Loucy (cell line): ENCODE data around the gene CHURC1.
A peak's percentile ranks its signal among the peaks of the same experiment; 100 is the strongest.

Experiments
- H2AFZ ChIP-seq: fragments of 200-600 bp; sonication (generic); 2 replicates; pipeline ENCODE4 v1.6.0; 2016; ENCODE audit warnings: antibody characterized with exemption, mild to moderate bottlenecking, low read length, moderate library complexity
- H3F3A ChIP-seq: fragments of 200-600 bp; 2 replicates; pipeline ENCODE4 v1.6.0; 2016; ENCODE audit warnings: antibody characterized with exemption, low read depth, mild to moderate bottlenecking
- H3K27me3 ChIP-seq: fragments of 200-600 bp; sonication (generic); 2 replicates; pipeline ENCODE4 v1.6.1; 2014; ENCODE audit warnings: low read length, mild to moderate bottlenecking; ENCODE audit not compliant: insufficient read depth, poor library complexity, severe bottlenecking
- H3K36me3 ChIP-seq: fragments of 200-600 bp; sonication (generic); 2 replicates; pipeline ENCODE4 v1.6.1; 2016; ENCODE audit warnings: low read length; ENCODE audit not compliant: insufficient read depth
- H3K4me1 ChIP-seq: fragments of 200-600 bp; sonication (generic); 2 replicates; pipeline ENCODE4 v1.5.1; 2014; ENCODE audit warnings: low read length, mild to moderate bottlenecking; ENCODE audit not compliant: insufficient read depth, poor library complexity, severe bottlenecking
- H3K4me2 ChIP-seq: fragments of 200-600 bp; sonication (generic); 2 replicates; pipeline ENCODE4 v1.6.0; 2014; ENCODE audit warnings: antibody characterized with exemption, low read length, low read depth, mild to moderate bottlenecking; ENCODE audit not compliant: poor library complexity, severe bottlenecking
- H3K4me3 ChIP-seq: fragments of 200-600 bp; sonication (generic); 2 replicates; pipeline ENCODE4 v1.5.1; 2014; ENCODE audit warnings: low read length, mild to moderate bottlenecking, mixed read lengths; ENCODE audit not compliant: poor library complexity, severe bottlenecking
- H3K79me2 ChIP-seq: fragments of 200-600 bp; sonication (generic); 2 replicates; pipeline ENCODE4 v1.6.1; 2014; ENCODE audit warnings: low read length; ENCODE audit not compliant: insufficient read depth
- H3K9ac ChIP-seq: fragments of 200-600 bp; sonication (generic); 2 replicates; pipeline ENCODE4 v1.6.0; 2014; ENCODE audit warnings: mild to moderate bottlenecking, low read depth, low read length, moderate library complexity; ENCODE audit not compliant: poor library complexity, severe bottlenecking
- H3K9me2 ChIP-seq: fragments of 200-600 bp; sonication (generic); replicated peaks from 2 replicates; pipeline ENCODE4 v1.6.1; 2016; ENCODE audit warnings: low read depth, low read length, mixed read lengths
- H3K9me3 ChIP-seq: fragments of 200-600 bp; sonication (generic); 2 replicates; pipeline ENCODE4 v1.6.1; 2014; ENCODE audit warnings: mild to moderate bottlenecking, antibody characterized with exemption, low read length, low read depth; ENCODE audit not compliant: insufficient read depth
- H4K20me1 ChIP-seq: fragments of 200-600 bp; sonication (generic); 2 replicates; pipeline ENCODE4 v1.6.0; 2014; ENCODE audit warnings: antibody characterized with exemption, low read length, mild to moderate bottlenecking; ENCODE audit not compliant: insufficient read depth, poor library complexity, severe bottlenecking
- CTCF ChIP-seq: fragments of 200-600 bp; sonication (generic); conservative IDR thresholded peaks from 2 replicates; pipeline ENCODE4 v1.5.1; 2014; ENCODE audit warnings: mild to moderate bottlenecking, antibody characterized with exemption, low read length
- EZH2phosphoT487 ChIP-seq: fragments of 200-600 bp; IDR thresholded peaks from 2 replicates; pipeline ENCODE4 v1.6.1; 2018; ENCODE audit warnings: antibody characterized with exemption, mild to moderate bottlenecking, moderate library complexity, borderline replicate concordance

CHURC1 gene

GRCh38 chr14:64914237-64915028 is at the start of gene CHURC1:
Gene CHURC1, plus strand, starts transcription at chr14:64914455. Its CDS starts 41 bp downstream, at chr14:64914496.
- H3F3A ChIP-seq = peaks cover 3% of the 10 kb centered on the region; the same call in 1 of the 2 replicates
- peak within 1 kb of the TSS; percentile 93 for H3K9ac ChIP-seq
- peaks cover 41% of the 10 kb centered on the region for H3K79me2 ChIP-seq
- H3K9me2 ChIP-seq = no peaks in the 10 kb centered on the region
- peaks cover 11% of the 10 kb centered on the region for H4K20me1 ChIP-seq
- no peaks in the 10 kb centered on the region for H3K36me3 ChIP-seq
- TF ChIP-seq CTCF = no peak
- TF ChIP-seq EZH2phosphoT487 = no peak
- H3K4me2 ChIP-seq = peak within 1 kb of the TSS; percentile 99
- H3K9me3 ChIP-seq = no peaks in the 10 kb centered on the region
- H2AFZ ChIP-seq = peak within 1 kb of the TSS; percentile 77
- peak within 1 kb of the TSS; percentile 93 for H3K4me3 ChIP-seq
- no peaks in the 10 kb centered on the region for H3K27me3 ChIP-seq
- peaks cover 24% of the 10 kb centered on the region for H3K4me1 ChIP-seq

DNA sequence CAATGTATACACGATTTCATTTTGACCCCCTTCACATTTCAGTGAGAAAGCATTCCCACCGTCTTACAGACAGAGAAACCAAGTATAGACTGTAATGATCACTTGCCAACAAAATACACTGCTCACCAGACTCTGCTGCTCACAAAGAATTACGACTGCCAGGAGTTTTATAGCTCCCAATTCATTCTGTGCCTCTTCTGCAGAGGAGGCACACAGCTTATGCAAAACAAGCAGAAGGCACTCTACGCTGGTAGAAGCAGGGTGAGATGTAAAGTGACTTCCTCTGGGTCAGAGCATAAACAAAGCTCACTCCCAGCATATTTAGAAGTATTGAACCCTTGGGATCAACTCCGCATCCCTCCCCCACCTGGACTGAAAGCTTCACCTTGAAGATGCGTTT is 49.1 kb upstream of the CHURC1 start:
- H3K4me2 ChIP-seq = no peak overlapping the region
- no peaks in the 10 kb centered on the region for H3F3A ChIP-seq
- no peaks in the 10 kb centered on the region for H3K4me1 ChIP-seq
- H3K4me3 ChIP-seq = no peak overlapping the region
- no peaks in the 10 kb centered on the region for H3K9me2 ChIP-seq
- no peaks in the 10 kb centered on the region for H3K9me3 ChIP-seq
- H3K36me3 ChIP-seq = no peaks in the 10 kb centered on the region
- TF ChIP-seq EZH2phosphoT487 (no peak), CTCF (no peak)
- no peaks in the 10 kb centered on the region for H3K27me3 ChIP-seq
- no peaks in the 10 kb centered on the region for H4K20me1 ChIP-seq
- H3K9ac ChIP-seq = no peak overlapping the region
- no peak overlapping the region for H2AFZ ChIP-seq
- no peaks in the 10 kb centered on the region for H3K79me2 ChIP-seq

- H3K9me3 ChIP-seq = no peaks in the 10 kb centered on the region
- H3K4me3 ChIP-seq = no peak overlapping the region
- no peaks in the 10 kb centered on the region for H3F3A ChIP-seq
- no peaks in the 10 kb centered on the region for H4K20me1 ChIP-seq
- no peak overlapping the region for H2AFZ ChIP-seq
- no peak overlapping the region for H3K9ac ChIP-seq
- H3K79me2 ChIP-seq = no peaks in the 10 kb centered on the region
- no peaks in the 10 kb centered on the region for H3K9me2 ChIP-seq
- no peaks in the 10 kb centered on the region for H3K36me3 ChIP-seq
- no peak overlapping the region for H3K4me2 ChIP-seq
- H3K4me1 ChIP-seq = no peaks in the 10 kb centered on the region
- peaks cover 3% of the 10 kb centered on the region for H3K27me3 ChIP-seq
- no peak for TF ChIP-seq EZH2phosphoT487
- no peak for TF ChIP-seq CTCF
Observed at GRCh38 chr14:64865992-64866391, 48.3 kb upstream of the CHURC1 start.
